Trophoblast cell (in vitro differentiated cells and primary cell): ENCODE measurements around the gene IP6K1.
"Not testable (repeated sequence)": the region's sequence is repeated elsewhere in the genome, so short reads cannot be mapped to it uniquely, and the experiment has no call there.

Experiments
- DNase-seq, 2 donors: peaks; one replicate each; pipeline ENCODE4 v3.0.0-alpha.2; 2016
- H2AFZ ChIP-seq: 2 replicates; pipeline ENCODE4 v1.6.1; 2013; ENCODE audit warnings: low read length, moderate library complexity, mild to moderate bottlenecking; ENCODE audit not compliant: insufficient read depth, poor library complexity
- H2AK5ac ChIP-seq: 2 replicates; pipeline ENCODE4 v1.6.1; 2013; ENCODE audit warnings: mild to moderate bottlenecking, low read length
- H2BK120ac ChIP-seq: 2 replicates; pipeline ENCODE4 v1.6.1; 2013; ENCODE audit warnings: low read length, mild to moderate bottlenecking, moderate library complexity; ENCODE audit not compliant: insufficient read depth, poor library complexity
- H2BK12ac ChIP-seq: 2 replicates; pipeline ENCODE4 v1.6.1; 2013; ENCODE audit warnings: mild to moderate bottlenecking, low read length, moderate library complexity
- H2BK5ac ChIP-seq: 2 replicates; pipeline ENCODE4 v1.6.1; 2013; ENCODE audit warnings: low read length, low read depth, moderate library complexity, mild to moderate bottlenecking; ENCODE audit not compliant: poor library complexity
- H3K14ac ChIP-seq: 2 replicates; pipeline ENCODE4 v1.6.1; 2013; ENCODE audit warnings: mild to moderate bottlenecking, low read length
- H3K18ac ChIP-seq: 2 replicates; pipeline ENCODE4 v1.6.1; 2013; ENCODE audit warnings: mild to moderate bottlenecking, low read length
- H3K23ac ChIP-seq: 2 replicates; pipeline ENCODE4 v1.6.1; 2013; ENCODE audit warnings: low read length
- H3K27ac ChIP-seq: 2 replicates; pipeline ENCODE4 v1.5.1; 2013; ENCODE audit warnings: low read depth, mild to moderate bottlenecking, inconsistent platforms, low read length, moderate library complexity
- H3K27me3 ChIP-seq: 2 replicates; pipeline ENCODE4 v1.6.1; 2013; ENCODE audit warnings: inconsistent platforms, mild to moderate bottlenecking, low read length, moderate library complexity; ENCODE audit not compliant: insufficient read depth
- H3K36me3 ChIP-seq, 2 experiments: 1 replicate in 1 of 2; 2 replicates in 1 of 2; pipeline ENCODE4 v1.6.1; 2013; ENCODE audit warnings: low read length in 2 of 2, mild to moderate bottlenecking in 2 of 2, moderate library complexity in 1 of 2; ENCODE audit not compliant: insufficient read depth in 2 of 2, control insufficient read depth in 1 of 2
- H3K4ac ChIP-seq: 2 replicates; pipeline ENCODE4 v1.6.1; 2013; ENCODE audit warnings: low read depth, mild to moderate bottlenecking, low read length, moderate library complexity
- H3K4me1 ChIP-seq, 2 experiments: 1 replicate in 1 of 2; 2 replicates in 1 of 2; pipeline ENCODE4 v1.6.1; 2013; ENCODE audit warnings: low read length in 2 of 2, mild to moderate bottlenecking in 2 of 2, moderate library complexity in 1 of 2; ENCODE audit not compliant: insufficient read depth in 2 of 2, control insufficient read depth in 1 of 2
- H3K4me2 ChIP-seq: 2 replicates; pipeline ENCODE4 v1.6.1; 2013; ENCODE audit warnings: inconsistent platforms, mild to moderate bottlenecking, low read length, moderate library complexity
- H3K4me3 ChIP-seq: 2 replicates; pipeline ENCODE4 v1.5.1; 2013; ENCODE audit warnings: mild to moderate bottlenecking, low read depth, low read length, inconsistent platforms
- H3K79me1 ChIP-seq: one replicate; pipeline ENCODE4 v1.6.1; 2013; ENCODE audit warnings: low read length
- H3K79me2 ChIP-seq: 2 replicates; pipeline ENCODE4 v1.6.1; 2013; ENCODE audit warnings: low read length, mild to moderate bottlenecking; ENCODE audit not compliant: control insufficient read depth, insufficient read depth, poor library complexity
- H3K9ac ChIP-seq: 2 replicates; pipeline ENCODE4 v1.6.1; 2013; ENCODE audit warnings: mild to moderate bottlenecking, low read length
- H3K9me3 ChIP-seq: 2 replicates; pipeline ENCODE4 v1.6.1; 2013; ENCODE audit warnings: low read depth, mild to moderate bottlenecking, control low read depth, inconsistent platforms, low read length; ENCODE audit not compliant: insufficient read depth
- H4K12ac ChIP-seq: 2 replicates; pipeline ENCODE4 v1.6.1; 2013; ENCODE audit warnings: low read depth, mild to moderate bottlenecking, low read length, moderate library complexity
- H4K8ac ChIP-seq: 2 replicates; pipeline ENCODE4 v1.6.1; 2013; ENCODE audit warnings: low read depth, mild to moderate bottlenecking, low read length, moderate library complexity
- H4K91ac ChIP-seq: one replicate; pipeline ENCODE4 v1.6.1; 2013; ENCODE audit warnings: low read depth, mild to moderate bottlenecking, low read length, moderate library complexity
- WGBS: extraction: QIAGEN DNeasy Blood & Tissue Kit; methylation state at CpG from one replicate; pipeline ENCODE4 v1.1.7; 2013; ENCODE audit warnings: missing lambda C conversion rate; ENCODE audit not compliant: insufficient read length, insufficient coverage; ENCODE audit errors: extremely low coverage; 5-methylcytosine and 5-hydroxymethylcytosine counted together

Gene IP6K1

GRCh38 chr3:49695350-49696015 is 90.9 kb downstream of the IP6K1 start:
- not testable (repeated sequence) for DNase-seq, H3K4me1 ChIP-seq, H3K27me3 ChIP-seq

GRCh38 chr3:49694409-49695070 is 91.8 kb downstream of the IP6K1 start:
- not testable (repeated sequence) for H3K27me3 ChIP-seq, H2AFZ ChIP-seq, H3K79me1 ChIP-seq, H4K91ac ChIP-seq, H3K4ac ChIP-seq, H3K4me3 ChIP-seq, DNase-seq, H3K79me2 ChIP-seq, H3K4me2 ChIP-seq, H3K14ac ChIP-seq, H4K12ac ChIP-seq, H3K23ac ChIP-seq, H4K8ac ChIP-seq, H3K27ac ChIP-seq, H2BK12ac ChIP-seq, H2AK5ac ChIP-seq, H3K9me3 ChIP-seq, H3K9ac ChIP-seq, H3K18ac ChIP-seq, H2BK120ac ChIP-seq, H2BK5ac ChIP-seq
- Histone ChIP-seq H3K4me1 (peaks cover 2 to 12% of the 10 kb centered on the region in 2 experiments), H3K36me3 (peaks cover 14 to 24% of the 10 kb centered on the region in 2 experiments)
- WGBS: no CpG with 5 or more reads among the region's 6 CpGs

More at GRCh38 chr3:49695350-49696015, 90.9 kb downstream of the IP6K1 start:
- not testable (repeated sequence) for H3K79me2 ChIP-seq, H2AK5ac ChIP-seq, H3K4ac ChIP-seq, H3K4me3 ChIP-seq, H3K9me3 ChIP-seq, H3K9ac ChIP-seq, H2AFZ ChIP-seq, H3K23ac ChIP-seq, H2BK12ac ChIP-seq, H4K8ac ChIP-seq, H3K18ac ChIP-seq, H3K4me2 ChIP-seq, H2BK5ac ChIP-seq, H4K12ac ChIP-seq, H2BK120ac ChIP-seq, H3K27ac ChIP-seq, H4K91ac ChIP-seq, H3K79me1 ChIP-seq, H3K14ac ChIP-seq
- H3K36me3 ChIP-seq: peaks cover 17 to 30% of the 10 kb centered on the region in 2 experiments
- no CpG with 5 or more reads among the region's 4 CpGs for WGBS

GRCh38 chr3:49691481-49691880 is 94.9 kb downstream of the IP6K1 start:
- not testable (repeated sequence) for H2BK5ac ChIP-seq, H4K12ac ChIP-seq, H3K4me3 ChIP-seq, H3K79me1 ChIP-seq, H4K91ac ChIP-seq, H3K9me3 ChIP-seq, H3K18ac ChIP-seq, DNase-seq, H2BK12ac ChIP-seq, H2AFZ ChIP-seq, H2BK120ac ChIP-seq, H4K8ac ChIP-seq, H3K4ac ChIP-seq, H3K79me2 ChIP-seq, H3K4me2 ChIP-seq, H3K27me3 ChIP-seq, H3K9ac ChIP-seq, H3K27ac ChIP-seq, H3K23ac ChIP-seq, H2AK5ac ChIP-seq, H3K14ac ChIP-seq, H3K36me3 ChIP-seq
- peaks cover 3 to 14% of the 10 kb centered on the region in 2 experiments for H3K4me1 ChIP-seq
- no CpG with 5 or more reads among the region's 3 CpGs for WGBS

- not testable (repeated sequence) for H3K27me3 ChIP-seq, H2BK5ac ChIP-seq, DNase-seq, H3K4me2 ChIP-seq, H4K12ac ChIP-seq, H3K14ac ChIP-seq, H3K9ac ChIP-seq, H3K23ac ChIP-seq, H3K27ac ChIP-seq, H3K4me3 ChIP-seq, H4K8ac ChIP-seq, H2AFZ ChIP-seq, H3K79me1 ChIP-seq, H3K9me3 ChIP-seq, H3K79me2 ChIP-seq, H3K4ac ChIP-seq, H3K36me3 ChIP-seq, H2BK12ac ChIP-seq, H4K91ac ChIP-seq, H2AK5ac ChIP-seq, H3K18ac ChIP-seq, H2BK120ac ChIP-seq
- H3K4me1 ChIP-seq: peaks cover 3 to 16% of the 10 kb centered on the region in 2 experiments
- no CpG with 5 or more reads among the region's 3 CpGs for WGBS
Observed at GRCh38 chr3:49690856-49691255, 95.5 kb downstream of the IP6K1 start.
